ENCODE data around the gene LAMA3. TPM values are rescaled to one million over a fixed set of nuclear protein-coding genes. Genes with fewer than 3 reads are reported as not detected.

Gene LAMA3
- polyA plus RNA-seq, 1 of the 3 experiments (the other 2 are of a cell fraction): 3.5 TPM

- TF ChIP-seq PBX3 (IDR thresholded peaks at IDR 0.05): no peak
These were observed 260.6 kb downstream of the LAMA3 start (continued) for GRCh38 chr18:23949863-23950262.

- DNase-seq: no peak
- 88% methylated on average over 3 of the region's 3 CpGs for WGBS (ENCODE audit: low lambda C conversion rate)
- ChIA-PET POLR2A (no interaction called here), CTCF (interaction anchor here (0.9 to 1.2 kb wide), 2 partner anchors 32 kb away, joined by 4 read pairs; no protein-coding TSS in a partner anchor)
- H3K4me3 ChIP-seq (ENCODE audit: low read depth in 2 of 2, low read length in 1 of 2): no peak overlapping the region
- H2AFZ ChIP-seq (ENCODE audit: low read depth): no peak overlapping the region
- no peaks in the 10 kb centered on the region for H3K9me2 ChIP-seq
- H3K4me2 ChIP-seq: no peak overlapping the region
- TF ChIP-seq, protein P1, sequence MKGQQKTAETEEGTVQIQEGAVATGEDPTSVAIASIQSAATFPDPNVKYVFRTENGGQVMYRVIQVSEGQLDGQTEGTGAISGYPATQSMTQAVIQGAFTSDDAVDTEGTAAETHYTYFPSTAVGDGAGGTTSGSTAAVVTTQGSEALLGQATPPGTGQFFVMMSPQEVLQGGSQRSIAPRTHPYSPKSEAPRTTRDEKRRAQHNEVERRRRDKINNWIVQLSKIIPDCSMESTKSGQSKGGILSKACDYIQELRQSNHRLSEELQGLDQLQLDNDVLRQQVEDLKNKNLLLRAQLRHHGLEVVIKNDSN (IDR thresholded peaks at IDR 0.05; ENCODE audit: borderline replicate concordance, low read depth): no peak
- no peak for TF ChIP-seq GABPA (IDR thresholded peaks at IDR 0.05; ENCODE audit: low read depth)
- no peak for TF ChIP-seq RXRA (IDR thresholded peaks at IDR 0.05; ENCODE audit: borderline replicate concordance, low read depth)
- TF ChIP-seq TEAD4 (IDR thresholded peaks at IDR 0.05; ENCODE audit: borderline replicate concordance, insufficient read depth): no peak
- TF ChIP-seq POLR2AphosphoS5 (IDR thresholded peaks at IDR 0.05; ENCODE audit: low read depth, low read length): no peak
- TF ChIP-seq MAX (IDR thresholded peaks at IDR 0.05; ENCODE audit: low read depth): no peak
- TF ChIP-seq, protein P2, sequence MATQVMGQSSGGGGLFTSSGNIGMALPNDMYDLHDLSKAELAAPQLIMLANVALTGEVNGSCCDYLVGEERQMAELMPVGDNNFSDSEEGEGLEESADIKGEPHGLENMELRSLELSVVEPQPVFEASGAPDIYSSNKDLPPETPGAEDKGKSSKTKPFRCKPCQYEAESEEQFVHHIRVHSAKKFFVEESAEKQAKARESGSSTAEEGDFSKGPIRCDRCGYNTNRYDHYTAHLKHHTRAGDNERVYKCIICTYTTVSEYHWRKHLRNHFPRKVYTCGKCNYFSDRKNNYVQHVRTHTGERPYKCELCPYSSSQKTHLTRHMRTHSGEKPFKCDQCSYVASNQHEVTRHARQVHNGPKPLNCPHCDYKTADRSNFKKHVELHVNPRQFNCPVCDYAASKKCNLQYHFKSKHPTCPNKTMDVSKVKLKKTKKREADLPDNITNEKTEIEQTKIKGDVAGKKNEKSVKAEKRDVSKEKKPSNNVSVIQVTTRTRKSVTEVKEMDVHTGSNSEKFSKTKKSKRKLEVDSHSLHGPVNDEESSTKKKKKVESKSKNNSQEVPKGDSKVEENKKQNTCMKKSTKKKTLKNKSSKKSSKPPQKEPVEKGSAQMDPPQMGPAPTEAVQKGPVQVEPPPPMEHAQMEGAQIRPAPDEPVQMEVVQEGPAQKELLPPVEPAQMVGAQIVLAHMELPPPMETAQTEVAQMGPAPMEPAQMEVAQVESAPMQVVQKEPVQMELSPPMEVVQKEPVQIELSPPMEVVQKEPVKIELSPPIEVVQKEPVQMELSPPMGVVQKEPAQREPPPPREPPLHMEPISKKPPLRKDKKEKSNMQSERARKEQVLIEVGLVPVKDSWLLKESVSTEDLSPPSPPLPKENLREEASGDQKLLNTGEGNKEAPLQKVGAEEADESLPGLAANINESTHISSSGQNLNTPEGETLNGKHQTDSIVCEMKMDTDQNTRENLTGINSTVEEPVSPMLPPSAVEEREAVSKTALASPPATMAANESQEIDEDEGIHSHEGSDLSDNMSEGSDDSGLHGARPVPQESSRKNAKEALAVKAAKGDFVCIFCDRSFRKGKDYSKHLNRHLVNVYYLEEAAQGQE (IDR thresholded peaks at IDR 0.05; ENCODE audit: low read depth, low read length): no peak
- TF ChIP-seq PBX3 (IDR thresholded peaks at IDR 0.05): no peak
- no peak for TF ChIP-seq YY1 (IDR thresholded peaks at IDR 0.05; ENCODE audit: low read depth)
- no peak for TF ChIP-seq RFX5 (IDR thresholded peaks at IDR 0.05; ENCODE audit: low read length)
- TF ChIP-seq, protein P3, sequence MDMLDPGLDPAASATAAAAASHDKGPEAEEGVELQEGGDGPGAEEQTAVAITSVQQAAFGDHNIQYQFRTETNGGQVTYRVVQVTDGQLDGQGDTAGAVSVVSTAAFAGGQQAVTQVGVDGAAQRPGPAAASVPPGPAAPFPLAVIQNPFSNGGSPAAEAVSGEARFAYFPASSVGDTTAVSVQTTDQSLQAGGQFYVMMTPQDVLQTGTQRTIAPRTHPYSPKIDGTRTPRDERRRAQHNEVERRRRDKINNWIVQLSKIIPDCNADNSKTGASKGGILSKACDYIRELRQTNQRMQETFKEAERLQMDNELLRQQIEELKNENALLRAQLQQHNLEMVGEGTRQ (IDR thresholded peaks at IDR 0.05; ENCODE audit: borderline replicate concordance, low read depth, low read length): no peak
- no peak for TF ChIP-seq IRF3 (IDR thresholded peaks at IDR 0.05; ENCODE audit: low read depth, low read length)
- no peak for TF ChIP-seq TAF1 (IDR thresholded peaks at IDR 0.05; ENCODE audit: borderline replicate concordance, low read depth, low read length)
- no peak for TF ChIP-seq FOSL2 (IDR thresholded peaks at IDR 0.05; ENCODE audit: borderline replicate concordance, low read depth)
- no peak for TF ChIP-seq FOXJ3 (CRISPR knock-in tag; IDR thresholded peaks at IDR 0.05)
- no peak for TF ChIP-seq RAD21 (IDR thresholded peaks at IDR 0.05; ENCODE audit: low read length)
- TF ChIP-seq MXI1 (IDR thresholded peaks at IDR 0.05; ENCODE audit: low read depth, low read length): no peak
- TF ChIP-seq ELF1 (IDR thresholded peaks at IDR 0.05): no peak
- TF ChIP-seq EZH2phosphoT487 (IDR thresholded peaks at IDR 0.05; ENCODE audit: borderline replicate concordance, low read depth): no peak
- H3F3A ChIP-seq (replicated peaks; ENCODE audit: insufficient read depth): no peaks in the 10 kb centered on the region
- H3K27me3 ChIP-seq (ENCODE audit: insufficient read depth): no peaks in the 10 kb centered on the region
- no peak overlapping the region for H3K27ac ChIP-seq (ENCODE audit: low read depth in 2 of 2, low read length in 1 of 2)
- H3K4me1 ChIP-seq (ENCODE audit: control insufficient read depth in 1 of 2, insufficient read depth in 2 of 2, low read depth in 1 of 2, low read length in 1 of 2): no peaks in the 10 kb centered on the region
- no peaks in the 10 kb centered on the region for H3K9me3 ChIP-seq
- no peaks in the 10 kb centered on the region for H4K20me1 ChIP-seq (ENCODE audit: insufficient read depth)
- no peaks in the 10 kb centered on the region for H3K79me2 ChIP-seq (ENCODE audit: insufficient read depth)
- no peak overlapping the region for H3K9ac ChIP-seq
- no peaks in the 10 kb centered on the region for H3K36me3 ChIP-seq (replicated peaks in 1 of 2; ENCODE audit: control insufficient read depth in 1 of 2, insufficient read depth in 2 of 2, low read length in 1 of 2)
These were observed 261.4 kb downstream of the LAMA3 start for GRCh38 chr18:23950644-23951043.

All from SK-N-SH (cell line).